ENCODE results near the gene MAML2. TPM values are rescaled to one million over a fixed set of nuclear protein-coding genes. Genes with fewer than 3 reads are reported as not detected.

Gene MAML2
- total and polyA plus RNA-seq, 9 of the 15 experiments (the other 6 are each of a cell fraction or from before 2014, with no cell fraction given), result 0.79 to 6.8 (median 4.8) TPM

GRCh38 chr11:95937358-95937757, 405.6 kb downstream of the MAML2 start (continued):
- no peak for TF ChIP-seq ARID3A (IDR thresholded peaks at IDR 0.05; ENCODE audit: borderline replicate concordance, low read depth, low read length)
- TF ChIP-seq CBFA2T2 (conservative IDR thresholded peaks at IDR 0.05), result peak; percentile 36
- TF ChIP-seq HOXB6 (CRISPR knock-in tag; IDR thresholded peaks at IDR 0.05; ENCODE audit: borderline replicate concordance), result no peak
- peak; percentile 68 for TF ChIP-seq MEF2D (tag; conservative IDR thresholded peaks at IDR 0.05; ENCODE audit: low read depth)
- no peak for TF ChIP-seq ZNF583 (CRISPR knock-in tag; IDR thresholded peaks at IDR 0.05)
- peak in 1 of 2 experiments; percentile 68; a peak in 1 of 4 replicates for TF ChIP-seq TBL1XR1 (IDR thresholded peaks at IDR 0.05; ENCODE audit: low read length in 2 of 2)
- peak in 1 of 2 experiments; percentile 42 for TF ChIP-seq NCOA2 (IDR thresholded peaks at IDR 0.05; ENCODE audit: partially characterized antibody in 2 of 2)
- peak; percentile 64; the same call in 1 of the 2 replicates for TF ChIP-seq ESRRA (IDR thresholded peaks at IDR 0.05; ENCODE audit: borderline replicate concordance, low read depth)
- peak; percentile 47 for TF ChIP-seq CCNT2 (IDR thresholded peaks at IDR 0.05; ENCODE audit: borderline replicate concordance, extremely low read depth, insufficient read length, low read depth, low read length)
- TF ChIP-seq TEAD4 (IDR thresholded peaks at IDR 0.05; ENCODE audit: low read length), result peak; percentile 86
- no peak for TF ChIP-seq TEAD4 (CRISPR knock-in tag; IDR thresholded peaks at IDR 0.05; ENCODE audit: borderline replicate concordance)
- peak; percentile 62 for TF ChIP-seq ARID1B (IDR thresholded peaks at IDR 0.05)
- no peak for TF ChIP-seq MBD1 (CRISPR knock-in tag; IDR thresholded peaks at IDR 0.05)
- no peak for TF ChIP-seq ZNF318 (IDR thresholded peaks at IDR 0.05; ENCODE audit: borderline replicate concordance in 1 of 2, low read depth in 1 of 2)
- TF ChIP-seq CBFA2T3 (IDR thresholded peaks at IDR 0.05), result peak; percentile 65
- TF ChIP-seq FOXA3 (CRISPR knock-in tag; conservative IDR thresholded peaks at IDR 0.05 in 1 of 2, IDR thresholded peaks at IDR 0.05 in 1 of 2), result peak in 1 of 2 experiments; percentile 73; a peak in 2 of 4 replicates

Measured in K562 (cell line).